GM10266 (cell line): ENCODE results near the gene SMAP2.

ENCODE experiments used
- DNase-seq: peaks from one replicate; pipeline ENCODE4 v3.0.0; 2012; ENCODE audit errors: extremely low spot score
- CTCF ChIP-seq: IDR thresholded peaks from 2 replicates; pipeline ENCODE4 v1.5.1; 2012; ENCODE audit warnings: mild to moderate bottlenecking, low read depth; ENCODE audit not compliant: control insufficient read depth, insufficient read depth; ENCODE audit errors: missing control alignments

Gene SMAP2

GRCh38 chr1:40391688-40392145, 18.2 kb downstream of the SMAP2 start:
- no peak for TF ChIP-seq CTCF
- peak; percentile 38 for DNase-seq

- no peak for DNase-seq
- no peak for TF ChIP-seq CTCF
Observed at GRCh38 chr1:40392221-40392620, 18.7 kb downstream of the SMAP2 start.

- no peak for TF ChIP-seq CTCF
- no peak for DNase-seq
Observed at GRCh38 chr1:40393173-40393572, 19.6 kb downstream of the SMAP2 start.

GRCh38 chr1:40394491-40395172, 21.1 kb downstream of the SMAP2 start:
- no peak for TF ChIP-seq CTCF
- peak; percentile 39 for DNase-seq

- DNase-seq, result no peak
- TF ChIP-seq CTCF, result no peak
Observed at GRCh38 chr1:40395190-40396175, 22.0 kb downstream of the SMAP2 start.

- TF ChIP-seq CTCF, result no peak
- no peak for DNase-seq
Observed at GRCh38 chr1:40396420-40396819, 22.9 kb downstream of the SMAP2 start.

- no peak for DNase-seq
- no peak for TF ChIP-seq CTCF
Observed at GRCh38 chr1:40397258-40397657, 23.7 kb downstream of the SMAP2 start.
